ENCODE data around the gene CALHM1.

The CALHM1 gene

DNA sequence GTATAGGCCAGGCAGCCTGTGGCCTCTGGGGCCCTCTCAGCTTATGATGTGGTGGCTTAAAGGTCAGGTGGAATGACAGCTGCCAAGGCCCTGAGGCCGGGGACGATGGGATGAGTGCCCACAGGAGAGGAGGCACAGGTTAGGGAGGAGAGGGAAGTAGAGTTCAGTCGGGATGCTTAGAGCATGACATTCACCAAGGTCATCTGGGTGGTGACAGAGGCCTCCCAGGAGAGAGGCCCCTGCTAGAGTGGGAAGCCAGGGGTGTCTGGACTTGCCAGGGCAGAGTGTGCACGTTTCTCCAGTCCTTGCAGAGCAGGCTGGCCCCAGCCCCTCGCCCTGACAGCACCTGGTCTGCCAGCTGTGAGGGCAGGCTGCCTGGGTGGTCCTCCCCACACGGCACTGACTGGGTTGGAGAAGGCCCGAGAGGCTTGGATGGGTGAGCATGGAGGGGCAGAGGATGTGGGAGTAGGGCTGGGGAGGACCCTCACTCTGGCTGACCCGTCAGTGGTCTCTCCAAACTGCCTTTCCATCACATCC is 1.5 kb downstream of the CALHM1 start:
- in situ Hi-C loops (cut with HindIII; ENCODE audit: low sequenced_read_pairs): no loop called here

DNA sequence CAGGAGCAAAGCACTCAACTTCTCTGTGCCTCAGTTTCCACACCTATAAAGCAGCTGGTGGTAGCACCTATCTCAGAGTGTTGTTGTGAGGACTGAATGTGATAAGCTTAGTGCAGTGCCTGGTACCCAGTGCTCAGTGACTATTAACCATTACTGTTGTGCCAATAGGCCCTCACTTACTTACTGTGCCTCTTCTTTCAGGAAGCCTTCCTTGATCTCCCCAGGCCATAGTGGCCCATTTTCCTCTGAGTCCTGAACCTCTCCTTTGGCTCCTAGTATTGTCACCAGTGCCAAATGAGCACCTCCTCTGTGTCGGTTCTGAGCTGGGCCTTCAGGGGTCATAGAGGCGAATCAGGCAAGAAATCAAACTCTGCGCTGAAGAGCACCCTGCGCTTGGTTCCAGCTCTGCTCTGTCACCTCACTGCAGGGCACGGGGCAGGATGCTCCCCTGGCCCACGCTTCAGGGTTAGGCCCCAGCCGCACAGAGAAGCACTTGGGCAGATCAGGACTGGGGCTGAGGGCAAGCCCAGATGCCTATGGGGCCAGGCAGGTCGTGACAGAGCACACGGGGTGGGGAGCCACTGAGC is 2.5 kb downstream of the CALHM1 start:
- in situ Hi-C loops (cut with HindIII; ENCODE audit: low sequenced_read_pairs): no loop called here

DNA sequence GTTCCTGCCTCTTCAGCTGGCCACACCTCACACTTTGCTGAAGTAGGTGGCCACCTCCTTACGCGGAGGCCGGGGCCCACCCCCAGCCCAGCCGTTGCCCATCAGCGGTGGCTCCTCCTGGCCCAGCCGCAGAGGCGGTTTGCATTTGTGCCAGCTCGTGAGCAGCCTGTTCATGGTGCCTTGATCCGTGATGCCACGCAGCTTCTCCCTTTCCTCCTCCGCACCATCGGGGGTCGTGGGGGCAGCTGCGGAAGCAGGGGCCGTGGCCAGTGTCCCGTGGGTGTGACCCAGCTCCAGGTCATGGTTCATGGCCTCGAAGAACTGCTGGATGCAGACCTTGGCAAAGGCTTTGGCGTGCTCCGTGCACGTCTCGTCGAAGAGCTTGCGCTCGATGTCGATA is 3.5 kb downstream of the CALHM1 start:
- in situ Hi-C loops (cut with HindIII; ENCODE audit: low sequenced_read_pairs): no loop called here

GRCh38 chr10:103454026-103454425 is 4.7 kb downstream of the CALHM1 start:
- in situ Hi-C loops (cut with HindIII; ENCODE audit: low sequenced_read_pairs): no loop called here

- in situ Hi-C loops (cut with HindIII; ENCODE audit: low sequenced_read_pairs): no loop called here
These were observed 6.0 kb downstream of the CALHM1 start for GRCh38 chr10:103452506-103453230.

- in situ Hi-C loops (cut with HindIII; ENCODE audit: low sequenced_read_pairs): no loop called here
These were observed 6.7 kb downstream of the CALHM1 start, which contains the start of gene CALHM2 for GRCh38 chr10:103451831-103452505. Gene CALHM2, minus strand, starts transcription at chr10:103452370. Its CDS starts 2,429 bp downstream, at chr10:103449941.

DNA sequence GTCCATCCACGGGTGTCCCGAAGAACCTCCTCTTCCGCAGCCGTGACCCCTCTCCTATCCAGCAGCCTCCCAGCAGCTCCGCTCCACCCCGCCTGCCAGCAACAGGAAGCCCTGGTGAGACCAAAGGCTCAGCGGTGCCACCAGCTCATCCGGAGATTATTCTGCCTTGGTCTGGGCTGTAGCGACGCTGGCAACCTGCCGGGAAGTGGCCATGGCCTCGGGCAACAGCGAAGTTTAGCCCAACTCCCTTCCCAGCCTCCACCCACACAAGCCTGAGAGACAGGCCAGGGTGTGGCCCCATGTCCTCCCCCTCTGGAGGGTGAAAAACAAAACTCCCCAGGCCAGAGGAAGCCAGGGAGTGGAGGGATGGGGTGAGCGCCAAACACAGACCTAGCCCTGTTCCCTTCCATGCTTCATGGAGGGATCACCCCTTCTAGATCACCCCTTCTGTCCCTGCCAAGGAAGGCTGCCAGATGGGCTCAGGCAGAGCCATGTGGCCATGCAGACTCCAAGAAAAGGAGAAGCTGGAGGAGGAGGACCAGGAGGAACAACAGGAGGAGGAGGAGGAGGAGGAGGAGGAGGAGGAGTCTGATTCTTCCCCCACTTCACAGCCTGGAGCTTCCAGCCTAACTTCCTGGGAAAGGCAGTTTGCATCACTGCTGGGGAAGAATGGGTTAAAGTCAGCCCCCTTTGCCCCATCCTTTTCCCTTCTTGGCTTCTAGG is 7.4 kb downstream of the CALHM1 start:
- in situ Hi-C loops (cut with HindIII; ENCODE audit: low sequenced_read_pairs): no loop called here

DNA sequence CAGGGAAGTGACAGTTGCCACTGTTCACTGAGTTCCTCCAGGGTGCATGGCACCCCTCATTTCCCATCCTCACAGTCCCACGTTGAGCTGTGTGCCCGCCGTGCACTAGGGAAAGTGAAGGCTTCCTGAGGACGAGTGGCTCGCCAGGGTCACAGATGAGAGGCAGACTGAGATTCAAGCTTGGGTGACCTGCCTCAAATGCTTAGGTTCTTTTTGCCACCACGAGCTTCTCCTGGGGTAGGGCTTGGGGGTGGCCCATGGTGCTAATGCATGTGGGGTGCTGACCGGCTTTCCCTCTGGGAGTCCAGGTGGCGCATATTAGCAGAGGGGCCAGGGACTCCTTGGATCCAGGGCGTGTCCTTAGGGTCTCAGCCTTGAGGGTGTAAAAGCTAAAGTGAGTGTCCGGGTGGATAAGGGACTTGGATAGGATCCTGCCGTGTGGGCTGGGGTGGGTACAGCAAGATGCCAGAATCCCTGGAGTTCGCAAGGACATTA is 8.5 kb downstream of the CALHM1 start:
- in situ Hi-C loops (cut with HindIII; ENCODE audit: low sequenced_read_pairs): no loop called here

DNA sequence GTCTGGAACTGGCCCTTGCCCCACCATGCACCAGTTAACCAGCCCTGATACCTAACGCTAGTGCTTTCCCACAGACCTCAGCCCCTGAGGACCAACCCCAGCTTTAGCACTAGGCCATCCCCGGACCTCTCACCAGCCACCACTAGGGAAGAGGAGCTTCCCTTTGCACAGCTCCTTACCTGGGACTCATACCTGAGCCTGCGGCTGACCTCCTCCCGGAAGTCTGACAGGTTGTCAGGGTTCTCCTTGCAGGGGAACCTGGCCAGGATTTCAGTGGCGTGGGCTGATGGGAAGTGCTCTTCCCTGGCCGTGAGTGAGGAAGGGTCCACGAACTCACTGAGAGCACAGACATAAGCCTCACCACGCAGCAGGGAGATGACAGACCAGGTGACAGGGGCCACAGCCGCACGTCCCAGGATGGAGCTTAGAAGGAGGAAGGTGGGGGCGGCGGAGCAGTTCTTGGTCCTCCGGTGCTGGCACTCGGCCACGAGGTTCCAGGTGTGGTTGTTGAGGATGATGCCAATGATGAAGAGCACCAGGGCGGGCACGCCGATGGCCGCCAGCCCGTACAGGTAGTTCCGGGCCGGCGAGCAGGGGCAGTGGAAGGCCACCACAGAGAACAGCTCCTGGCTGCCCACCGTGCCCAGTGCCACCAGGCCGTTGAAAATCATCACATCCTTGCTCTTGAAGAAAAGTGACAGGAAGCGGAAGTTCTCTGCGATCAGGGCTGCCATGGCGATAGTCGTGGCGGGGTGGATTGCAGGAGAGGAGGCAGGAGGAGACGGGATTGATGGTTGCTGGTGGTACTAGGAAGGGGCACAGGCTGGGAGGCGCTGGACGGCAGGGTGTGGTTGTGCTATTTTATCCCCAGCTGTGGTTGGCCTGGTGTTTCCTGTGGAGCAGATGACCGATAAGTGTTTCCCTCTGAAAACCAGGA is 9.2 kb downstream of the CALHM1 start:
- in situ Hi-C loops (cut with HindIII; ENCODE audit: low sequenced_read_pairs): no loop called here

GRCh38 chr10:103448746-103449145 is 10.0 kb downstream of the CALHM1 start:
- in situ Hi-C loops (cut with HindIII; ENCODE audit: low sequenced_read_pairs): no loop called here

- in situ Hi-C loops (cut with HindIII; ENCODE audit: low sequenced_read_pairs): no loop called here
These were observed 11.5 kb downstream of the CALHM1 start for GRCh38 chr10:103447187-103447586.

DNA sequence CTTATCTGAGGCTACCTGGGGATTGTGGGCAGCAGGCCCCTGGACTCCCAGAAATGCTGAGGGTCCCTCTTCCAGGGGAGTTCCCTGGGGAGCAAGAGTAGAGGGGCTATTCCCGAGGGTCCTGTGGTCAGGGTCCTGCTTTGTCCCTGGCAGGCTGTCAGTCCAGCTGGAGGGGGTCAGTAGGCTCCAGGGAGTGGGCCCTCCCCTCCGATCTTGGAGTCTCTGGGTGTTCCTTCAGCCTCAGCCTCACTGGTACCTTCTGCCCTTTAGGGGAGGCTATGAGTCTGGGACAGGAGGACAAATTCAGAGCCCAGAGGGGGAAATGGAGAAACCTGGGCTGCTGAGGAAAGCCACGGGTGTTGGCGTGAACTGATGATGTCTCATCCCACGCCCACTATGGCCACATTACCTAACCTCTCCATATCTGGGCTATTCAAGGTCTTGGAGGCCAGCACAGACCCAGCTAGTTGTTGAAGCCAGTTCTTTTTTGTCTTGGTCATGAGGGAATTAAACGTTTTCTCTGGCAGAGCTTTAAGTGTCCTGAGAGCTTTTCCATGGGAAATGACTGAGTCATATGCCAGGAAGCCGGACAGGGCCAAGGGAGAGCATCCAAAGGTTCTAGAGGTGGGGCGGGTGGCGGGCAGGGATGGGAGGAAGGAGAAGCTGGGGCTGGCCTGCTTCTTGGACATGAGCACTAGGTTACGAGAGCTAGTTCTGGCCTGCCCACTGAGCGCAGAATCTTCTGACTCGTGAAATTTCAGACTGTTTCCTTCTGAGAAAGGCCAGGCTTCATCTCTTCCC is 12.7 kb downstream of the CALHM1 start:
- in situ Hi-C loops (cut with HindIII; ENCODE audit: low sequenced_read_pairs): no loop called here

- in situ Hi-C loops (cut with HindIII; ENCODE audit: low sequenced_read_pairs): no loop called here
These were observed 13.3 kb downstream of the CALHM1 start for GRCh38 chr10:103445366-103445765.

GRCh38 chr10:103444478-103444877 is 14.2 kb downstream of the CALHM1 start:
- in situ Hi-C loops (cut with HindIII; ENCODE audit: low sequenced_read_pairs): no loop called here

DNA sequence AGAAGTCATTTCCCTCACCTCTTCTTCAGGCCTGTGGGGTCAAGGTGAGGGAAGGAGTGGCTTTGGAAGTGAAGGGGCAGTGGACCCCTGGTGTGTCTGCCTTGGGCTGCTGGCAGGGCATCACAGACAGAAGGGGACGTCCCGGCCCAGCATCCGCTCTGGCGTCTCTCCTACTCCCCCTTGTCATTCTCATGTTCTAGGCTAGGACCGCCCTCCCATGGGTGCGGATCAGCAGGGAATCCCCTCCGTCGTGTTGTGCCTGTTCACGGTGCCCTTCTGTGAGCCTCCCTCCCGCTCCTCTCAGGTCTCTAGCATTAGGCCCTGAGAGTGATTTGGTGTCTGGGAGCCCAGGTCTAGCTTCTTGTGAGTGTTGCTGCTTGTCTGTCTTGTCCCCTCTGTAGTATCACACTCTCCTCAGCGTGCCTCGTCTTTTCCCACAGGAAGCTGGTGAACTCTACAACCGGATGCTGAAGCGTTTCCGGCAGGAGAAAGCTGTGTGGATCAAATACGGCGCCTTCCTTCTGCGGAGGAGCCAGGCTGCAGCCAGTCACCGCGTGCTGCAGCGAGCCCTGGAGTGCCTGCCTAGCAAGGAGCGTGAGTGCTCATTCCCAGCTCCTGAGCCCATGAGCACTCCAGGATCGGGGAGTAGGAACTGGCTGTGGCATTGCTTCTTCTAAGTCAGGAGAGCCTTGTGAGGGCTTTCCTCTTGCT is 15.1 kb downstream of the CALHM1 start:
- in situ Hi-C loops (cut with HindIII; ENCODE audit: low sequenced_read_pairs): no loop called here

- in situ Hi-C loops (cut with HindIII; ENCODE audit: low sequenced_read_pairs): no loop called here
These were observed 16.7 kb downstream of the CALHM1 start for GRCh38 chr10:103442031-103442461.

DNA sequence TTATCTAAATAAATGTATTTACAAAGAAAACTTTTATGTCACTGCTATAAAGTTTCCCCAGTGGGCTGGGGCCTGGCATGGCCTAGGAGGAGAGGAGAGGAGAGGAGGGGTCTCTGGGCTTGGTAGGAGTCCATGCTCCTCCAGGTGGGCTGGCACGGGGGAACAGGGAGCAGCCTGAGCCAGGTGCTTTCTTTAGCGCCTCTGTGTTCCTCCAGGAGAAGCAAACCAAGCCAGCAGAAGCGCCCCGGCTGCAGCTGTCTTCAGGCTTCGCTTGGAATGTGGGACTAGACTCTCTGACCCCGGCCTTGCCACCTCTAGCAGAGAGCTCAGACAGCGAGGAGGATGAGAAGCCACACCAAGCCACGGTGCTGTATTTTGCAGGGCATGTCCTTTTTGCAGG is 17.1 kb downstream of the CALHM1 start:
- in situ Hi-C loops (cut with HindIII; ENCODE audit: low sequenced_read_pairs): no loop called here

GRCh38 chr10:103441206-103441605 is 17.5 kb downstream of the CALHM1 start:
- in situ Hi-C loops (cut with HindIII; ENCODE audit: low sequenced_read_pairs): no loop called here

All from endothelial cell of hepatic sinusoid (primary cell).